ENCODE results near the gene UGGT1. TPM values are rescaled to one million over a fixed set of nuclear protein-coding genes. Genes with fewer than 3 reads are reported as not detected.

The UGGT1 gene
- total and polyA plus RNA-seq, 2 donors (not counting 3 experiments of a cell fraction or from before 2014, with no cell fraction given) = 27.6 to 83.2 TPM

DNA sequence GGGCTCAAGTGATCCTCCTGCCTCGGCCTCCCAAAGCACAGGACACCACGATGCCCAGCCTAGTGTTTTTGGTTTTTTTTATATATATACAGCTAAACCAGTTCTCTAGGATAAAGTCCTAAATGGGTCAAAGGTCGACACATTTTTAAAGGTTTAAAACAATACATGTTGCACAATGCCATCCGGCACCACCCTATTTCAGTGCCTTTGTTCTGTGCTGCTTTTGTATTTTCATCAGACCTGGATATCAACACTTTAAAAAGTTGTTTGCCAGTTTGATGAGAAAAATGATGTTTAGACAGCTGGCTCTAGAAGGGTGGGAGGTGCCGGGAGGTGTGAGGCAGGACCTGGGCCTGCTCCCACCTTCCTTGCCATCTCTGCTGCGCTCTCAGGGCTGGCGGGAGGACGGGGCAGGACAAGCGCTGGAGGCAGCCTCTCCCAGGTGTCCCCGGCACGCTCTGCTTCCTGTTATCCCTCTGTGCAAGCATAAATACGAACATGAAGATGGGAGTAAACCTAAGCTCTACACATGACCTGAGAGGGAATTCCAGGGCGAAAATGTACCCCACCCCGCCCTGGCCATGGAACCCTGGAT is 124.0 kb downstream of the UGGT1 start:
- intact Hi-C loops (cut with micrococcal nuclease) (no loop called here), dilution Hi-C loops (cut with MboI; ENCODE audit: extremely low pct_ligation_motif_present, low sequenced_read_pairs) (no loop called here)
- no peaks in the 10 kb centered on the region for H3K4me1 ChIP-seq (ENCODE audit: control insufficient read depth, extremely low read depth, insufficient read depth, low read length)
- TF ChIP-seq POLR2AphosphoS5 (IDR thresholded peaks at IDR 0.05; ENCODE audit: insufficient read depth, low read depth, low read length) (no peak), GATA2 (IDR thresholded peaks at IDR 0.05; ENCODE audit: insufficient read depth, insufficient read length, low read depth, low read length) (no peak), POLR2A (IDR thresholded peaks at IDR 0.05; ENCODE audit: low read depth, low read length) (no peak), FOS (IDR thresholded peaks at IDR 0.05; ENCODE audit: borderline replicate concordance, insufficient read depth, low read length) (no peak), JUN (IDR thresholded peaks at IDR 0.05; ENCODE audit: borderline replicate concordance, insufficient read depth, insufficient read length, low read depth) (no peak), EZH2 (IDR thresholded peaks at IDR 0.05; ENCODE audit: borderline replicate concordance, low read depth, low read length, severe bottlenecking) (no peak), MYC (IDR thresholded peaks at IDR 0.05; ENCODE audit: low read depth, low read length) (no peak)
- TF ChIP-seq, protein P1, sequence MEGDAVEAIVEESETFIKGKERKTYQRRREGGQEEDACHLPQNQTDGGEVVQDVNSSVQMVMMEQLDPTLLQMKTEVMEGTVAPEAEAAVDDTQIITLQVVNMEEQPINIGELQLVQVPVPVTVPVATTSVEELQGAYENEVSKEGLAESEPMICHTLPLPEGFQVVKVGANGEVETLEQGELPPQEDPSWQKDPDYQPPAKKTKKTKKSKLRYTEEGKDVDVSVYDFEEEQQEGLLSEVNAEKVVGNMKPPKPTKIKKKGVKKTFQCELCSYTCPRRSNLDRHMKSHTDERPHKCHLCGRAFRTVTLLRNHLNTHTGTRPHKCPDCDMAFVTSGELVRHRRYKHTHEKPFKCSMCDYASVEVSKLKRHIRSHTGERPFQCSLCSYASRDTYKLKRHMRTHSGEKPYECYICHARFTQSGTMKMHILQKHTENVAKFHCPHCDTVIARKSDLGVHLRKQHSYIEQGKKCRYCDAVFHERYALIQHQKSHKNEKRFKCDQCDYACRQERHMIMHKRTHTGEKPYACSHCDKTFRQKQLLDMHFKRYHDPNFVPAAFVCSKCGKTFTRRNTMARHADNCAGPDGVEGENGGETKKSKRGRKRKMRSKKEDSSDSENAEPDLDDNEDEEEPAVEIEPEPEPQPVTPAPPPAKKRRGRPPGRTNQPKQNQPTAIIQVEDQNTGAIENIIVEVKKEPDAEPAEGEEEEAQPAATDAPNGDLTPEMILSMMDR (IDR thresholded peaks at IDR 0.05; ENCODE audit: extremely low read depth in 1 of 2, insufficient read depth in 1 of 2, low read depth in 1 of 2, low read length in 2 of 2) = no peak
- TF ChIP-seq, protein P2, sequence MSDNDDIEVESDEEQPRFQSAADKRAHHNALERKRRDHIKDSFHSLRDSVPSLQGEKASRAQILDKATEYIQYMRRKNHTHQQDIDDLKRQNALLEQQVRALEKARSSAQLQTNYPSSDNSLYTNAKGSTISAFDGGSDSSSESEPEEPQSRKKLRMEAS (IDR thresholded peaks at IDR 0.05; ENCODE audit: insufficient read depth, insufficient read length) = no peak
- peaks cover 0 to 1% of the 10 kb centered on the region in 2 experiments for H3K27me3 ChIP-seq (ENCODE audit: control insufficient read depth in 2 of 2, insufficient read depth in 2 of 2, low read length in 2 of 2)
- ChIA-PET POLR2A (no interaction called here), CTCF (interaction anchor here (1.6 kb wide), 1 partner anchor 18 kb away, joined by 5 read pairs; no protein-coding TSS in a partner anchor)
- no peak overlapping the region for H3K27ac ChIP-seq (ENCODE audit: insufficient read depth, low read depth, low read length)
- H3K4me3 ChIP-seq (replicated peaks in 1 of 3; ENCODE audit: insufficient read depth in 1 of 3, low read depth in 1 of 3, low read length in 3 of 3) = no peak overlapping the region
- no peaks in the 10 kb centered on the region for H3K79me2 ChIP-seq (ENCODE audit: control insufficient read depth, insufficient read depth, low read length)
- H3K36me3 ChIP-seq (ENCODE audit: control insufficient read depth in 2 of 2, extremely low read depth in 1 of 2, insufficient read depth in 2 of 2, low read length in 2 of 2) = no peaks in the 10 kb centered on the region
- no peak overlapping the region for H3K4me2 ChIP-seq (ENCODE audit: insufficient read depth, low read length)
- H4K20me1 ChIP-seq (replicated peaks; ENCODE audit: control insufficient read depth, extremely low read depth, insufficient read depth, low read length) = no peaks in the 10 kb centered on the region
- H2AFZ ChIP-seq (ENCODE audit: low read depth, low read length) = no peak overlapping the region
- FAIRE-seq = no peak
- no peak for DNase-seq (ENCODE audit: low read depth, low spot score)
- no peaks in the 10 kb centered on the region for H3K9me3 ChIP-seq (replicated peaks; ENCODE audit: control insufficient read depth, insufficient read depth, low read length)
- BruUV-seq (replicated peaks) = no TSS peak
- H3K9ac ChIP-seq (replicated peaks; ENCODE audit: extremely low read depth, insufficient read depth, low read length) = no peak overlapping the region
- no peaks in the 10 kb centered on the region for H3K9me1 ChIP-seq (replicated peaks; ENCODE audit: control insufficient read depth, extremely low read depth, insufficient read depth, low read length)

All from endothelial cell of umbilical vein (primary cell).